Neuron (in vitro differentiated cells): ENCODE data around the gene DUSP5.

ENCODE experiments used
- H2AFZ ChIP-seq: one replicate; pipeline ENCODE4 v1.6.1; 2013; ENCODE audit warnings: low read depth, mild to moderate bottlenecking, inconsistent platforms, low read length, moderate library complexity
- H3K27me3 ChIP-seq: one replicate; pipeline ENCODE4 v1.6.1; 2013; ENCODE audit warnings: low read length; ENCODE audit not compliant: insufficient read depth
- H3K36me3 ChIP-seq: one replicate; pipeline ENCODE4 v1.6.1; 2013; ENCODE audit warnings: low read length; ENCODE audit not compliant: insufficient read depth
- H3K4me1 ChIP-seq: one replicate; pipeline ENCODE4 v1.6.1; 2013; ENCODE audit warnings: low read length; ENCODE audit not compliant: insufficient read depth
- H3K4me3 ChIP-seq: 2 replicates; pipeline ENCODE4 v1.5.1; 2013; ENCODE audit warnings: mild to moderate bottlenecking, low read length, moderate library complexity
- H3K9me3 ChIP-seq: one replicate; pipeline ENCODE4 v1.6.1; 2013; ENCODE audit warnings: low read length

DUSP5 gene

GRCh38 chr10:110487411-110488331 is 10.0 kb upstream of the DUSP5 start:
- Histone ChIP-seq H3K36me3 (no peaks in the 10 kb centered on the region), H3K27me3 (no peaks in the 10 kb centered on the region), H2AFZ (no peak overlapping the region), H3K4me3 (no peak overlapping the region), H3K4me1 (no peaks in the 10 kb centered on the region), H3K9me3 (no peaks in the 10 kb centered on the region)

GRCh38 chr10:110488332-110488681 is 9.4 kb upstream of the DUSP5 start:
- H3K9me3 ChIP-seq, result no peaks in the 10 kb centered on the region

GRCh38 chr10:110488940-110489339 is 8.8 kb upstream of the DUSP5 start:
- no peaks in the 10 kb centered on the region for H3K36me3 ChIP-seq

More at GRCh38 chr10:110488332-110488681, 9.4 kb upstream of the DUSP5 start:
- H3K4me1 ChIP-seq, result no peaks in the 10 kb centered on the region
- no peaks in the 10 kb centered on the region for H3K36me3 ChIP-seq
- H3K4me3 ChIP-seq, result no peak overlapping the region
- H3K27me3 ChIP-seq, result no peaks in the 10 kb centered on the region
- H2AFZ ChIP-seq, result no peak overlapping the region

GRCh38 chr10:110490640-110491039 is 7.1 kb upstream of the DUSP5 start:
- no peak overlapping the region for H3K4me3 ChIP-seq
- no peaks in the 10 kb centered on the region for H3K36me3 ChIP-seq
- no peaks in the 10 kb centered on the region for H3K27me3 ChIP-seq
- H3K4me1 ChIP-seq, result no peaks in the 10 kb centered on the region
- H3K9me3 ChIP-seq, result no peaks in the 10 kb centered on the region
- no peak overlapping the region for H2AFZ ChIP-seq

More at GRCh38 chr10:110488940-110489339, 8.8 kb upstream of the DUSP5 start:
- H3K9me3 ChIP-seq, result no peaks in the 10 kb centered on the region
- H3K4me1 ChIP-seq, result no peaks in the 10 kb centered on the region
- H2AFZ ChIP-seq, result no peak overlapping the region
- H3K4me3 ChIP-seq, result no peak overlapping the region
- H3K27me3 ChIP-seq, result no peaks in the 10 kb centered on the region

GRCh38 chr10:110491346-110491745 is 6.4 kb upstream of the DUSP5 start:
- Histone ChIP-seq H2AFZ (no peak overlapping the region), H3K36me3 (no peaks in the 10 kb centered on the region), H3K27me3 (no peaks in the 10 kb centered on the region), H3K4me3 (no peak overlapping the region), H3K9me3 (no peaks in the 10 kb centered on the region), H3K4me1 (peaks cover under 1% of the 10 kb centered on the region)

GRCh38 chr10:110492069-110492822 is 5.5 kb upstream of the DUSP5 start:
- Histone ChIP-seq H3K4me3 (no peak overlapping the region), H3K27me3 (no peaks in the 10 kb centered on the region), H3K9me3 (no peaks in the 10 kb centered on the region), H3K4me1 (peaks cover 5% of the 10 kb centered on the region), H2AFZ (no peak overlapping the region), H3K36me3 (no peaks in the 10 kb centered on the region)

- H3K4me3 ChIP-seq, result no peak overlapping the region
- H3K4me1 ChIP-seq, result peaks cover 10% of the 10 kb centered on the region
- H3K9me3 ChIP-seq, result no peaks in the 10 kb centered on the region
- peaks cover 8% of the 10 kb centered on the region for H3K27me3 ChIP-seq
- H2AFZ ChIP-seq, result no peak overlapping the region
- no peaks in the 10 kb centered on the region for H3K36me3 ChIP-seq
Measured at GRCh38 chr10:110493832-110494426, 3.8 kb upstream of the DUSP5 start.

- no peak overlapping the region for H2AFZ ChIP-seq
- no peak overlapping the region for H3K4me3 ChIP-seq
- H3K36me3 ChIP-seq, result no peaks in the 10 kb centered on the region
Measured at GRCh38 chr10:110494532-110494931, 3.2 kb upstream of the DUSP5 start.

GRCh38 chr10:110495731-110496552 is 1.8 kb upstream of the DUSP5 start:
- Histone ChIP-seq H3K9me3 (no peaks in the 10 kb centered on the region), H3K4me1 (peaks cover 10% of the 10 kb centered on the region), H2AFZ (no peak overlapping the region), H3K36me3 (no peaks in the 10 kb centered on the region), H3K27me3 (peaks cover 24% of the 10 kb centered on the region), H3K4me3 (no peak overlapping the region)

More at GRCh38 chr10:110494532-110494931, 3.2 kb upstream of the DUSP5 start:
- Histone ChIP-seq H3K27me3 (peaks cover 14% of the 10 kb centered on the region), H3K9me3 (no peaks in the 10 kb centered on the region), H3K4me1 (peaks cover 10% of the 10 kb centered on the region)

GRCh38 chr10:110496553-110497437 is 912 bp upstream of the DUSP5 start:
- no peaks in the 10 kb centered on the region for H3K9me3 ChIP-seq
- H3K36me3 ChIP-seq, result no peaks in the 10 kb centered on the region
- H2AFZ ChIP-seq, result peak overlapping the region; percentile 86
- peak overlapping the region; percentile 70 for H3K4me3 ChIP-seq
- peaks cover 24% of the 10 kb centered on the region for H3K27me3 ChIP-seq
- peaks cover 15% of the 10 kb centered on the region for H3K4me1 ChIP-seq

GRCh38 chr10:110498087-110498981 is 627 bp downstream of the DUSP5 start:
- Histone ChIP-seq H3K36me3 (no peaks in the 10 kb centered on the region), H3K27me3 (peaks cover 24% of the 10 kb centered on the region), H3K4me1 (peaks cover 15% of the 10 kb centered on the region), H3K9me3 (no peaks in the 10 kb centered on the region), H2AFZ (peak overlapping the region; percentile 95), H3K4me3 (peak overlapping the region; percentile 70)
